Left ventricle myocardium inferior (tissue), 1 donor: ENCODE data around the gene HSPA12B. TPM values are rescaled to one million over a fixed set of nuclear protein-coding genes. Genes with fewer than 3 reads are reported as not detected.

Experiments
- DNase-seq: peaks from one replicate; pipeline ENCODE4 v3.0.0-alpha.2; 2020
- H3K27ac ChIP-seq: fragments of 200-600 bp; replicated peaks from 2 replicates; pipeline ENCODE4 v1.8.0; 2021
- H3K27me3 ChIP-seq: fragments of 200-600 bp; 2 replicates; pipeline ENCODE4 v1.8.0; 2021; ENCODE audit warnings: low read depth
- H3K36me3 ChIP-seq: fragments of 200-600 bp; 2 replicates; pipeline ENCODE4 v1.8.0; 2021
- H3K4me1 ChIP-seq: fragments of 200-600 bp; 2 replicates; pipeline ENCODE4 v1.8.0; 2021
- H3K4me3 ChIP-seq: fragments of 200-600 bp; 2 replicates; pipeline ENCODE4 v1.8.0; 2021; ENCODE audit warnings: mild to moderate bottlenecking, moderate library complexity
- H3K9me3 ChIP-seq: fragments of 200-600 bp; replicated peaks from 2 replicates; pipeline ENCODE4 v1.8.0; 2021
- intact Hi-C: fragments of 100-400 bp; cut with micrococcal nuclease; formaldehyde crosslinking; loops from one replicate; pipeline ENCODE4 v1.11.0; 2022
- total RNA-seq: library from RNA; stranded (reverse); fragmentation: NEBNext Ultra II Directional; extraction: Animal tissue kit (Norgen Biotek cat#: 25700); gene quantifications from one replicate; pipeline ENCODE4 v1.2.1, GENCODE V29; 2021
- TF ChIP-seq, protein P1 (sequence below): fragments of 200-600 bp; IDR thresholded peaks from 2 replicates; pipeline ENCODE4 v1.8.0; 2021; ENCODE audit warnings: antibody characterized with exemption, mild to moderate bottlenecking, borderline replicate concordance
- donor health status: DM: no; HTN: yes; CAD: no; lungs with severe emphysema.

Gene HSPA12B
- total RNA-seq, 1 donor from 2014 or later: 12.5 TPM

GRCh38 chr20:3751675-3752385 lies 19.3 kb downstream of the HSPA12B start:
- peak overlapping the region; percentile 59 for H3K4me3 ChIP-seq
- intact Hi-C loops: no loop called here
- peaks cover 32% of the 10 kb centered on the region for H3K27me3 ChIP-seq
- H3K27ac ChIP-seq: peak overlapping the region; percentile 61
- peak; percentile 70 for DNase-seq
- peaks cover 61% of the 10 kb centered on the region for H3K4me1 ChIP-seq
- TF ChIP-seq, protein P1, sequence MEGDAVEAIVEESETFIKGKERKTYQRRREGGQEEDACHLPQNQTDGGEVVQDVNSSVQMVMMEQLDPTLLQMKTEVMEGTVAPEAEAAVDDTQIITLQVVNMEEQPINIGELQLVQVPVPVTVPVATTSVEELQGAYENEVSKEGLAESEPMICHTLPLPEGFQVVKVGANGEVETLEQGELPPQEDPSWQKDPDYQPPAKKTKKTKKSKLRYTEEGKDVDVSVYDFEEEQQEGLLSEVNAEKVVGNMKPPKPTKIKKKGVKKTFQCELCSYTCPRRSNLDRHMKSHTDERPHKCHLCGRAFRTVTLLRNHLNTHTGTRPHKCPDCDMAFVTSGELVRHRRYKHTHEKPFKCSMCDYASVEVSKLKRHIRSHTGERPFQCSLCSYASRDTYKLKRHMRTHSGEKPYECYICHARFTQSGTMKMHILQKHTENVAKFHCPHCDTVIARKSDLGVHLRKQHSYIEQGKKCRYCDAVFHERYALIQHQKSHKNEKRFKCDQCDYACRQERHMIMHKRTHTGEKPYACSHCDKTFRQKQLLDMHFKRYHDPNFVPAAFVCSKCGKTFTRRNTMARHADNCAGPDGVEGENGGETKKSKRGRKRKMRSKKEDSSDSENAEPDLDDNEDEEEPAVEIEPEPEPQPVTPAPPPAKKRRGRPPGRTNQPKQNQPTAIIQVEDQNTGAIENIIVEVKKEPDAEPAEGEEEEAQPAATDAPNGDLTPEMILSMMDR: no peak
- no peaks in the 10 kb centered on the region for H3K9me3 ChIP-seq
- H3K36me3 ChIP-seq: peaks cover 42% of the 10 kb centered on the region

- peak overlapping the region; percentile 61 for H3K27ac ChIP-seq
- H3K4me1 ChIP-seq: peaks cover 61% of the 10 kb centered on the region
- peak overlapping the region; percentile 59 for H3K4me3 ChIP-seq
- no peaks in the 10 kb centered on the region for H3K9me3 ChIP-seq
- intact Hi-C loops: no loop called here
- H3K27me3 ChIP-seq: peaks cover 28% of the 10 kb centered on the region
- peaks cover 38% of the 10 kb centered on the region for H3K36me3 ChIP-seq
- DNase-seq: no peak
- TF ChIP-seq, protein P1: no peak
These were observed 19.9 kb downstream of the HSPA12B start for GRCh38 chr20:3752386-3752759.

GRCh38 chr20:3753098-3753497 lies 20.6 kb downstream of the HSPA12B start:
- peak overlapping the region; percentile 61 for H3K27ac ChIP-seq
- TF ChIP-seq, protein P1: peak; percentile 84
- no peak overlapping the region for H3K4me3 ChIP-seq
- H3K27me3 ChIP-seq: peaks cover 28% of the 10 kb centered on the region
- DNase-seq: no peak
- peaks cover 66% of the 10 kb centered on the region for H3K4me1 ChIP-seq
- H3K36me3 ChIP-seq: peaks cover 31% of the 10 kb centered on the region
- intact Hi-C loops: no loop called here
- H3K9me3 ChIP-seq: no peaks in the 10 kb centered on the region

- Histone ChIP-seq H3K27me3 (peaks cover 28% of the 10 kb centered on the region), H3K27ac (peak overlapping the region; percentile 61), H3K36me3 (peaks cover 27% of the 10 kb centered on the region), H3K4me1 (peaks cover 68% of the 10 kb centered on the region), H3K4me3 (no peak overlapping the region), H3K9me3 (no peaks in the 10 kb centered on the region)
- intact Hi-C loops: no loop called here
- TF ChIP-seq, protein P1: no peak
- DNase-seq: no peak
These were observed 21.2 kb downstream of the HSPA12B start for GRCh38 chr20:3753501-3754275.

DNA sequence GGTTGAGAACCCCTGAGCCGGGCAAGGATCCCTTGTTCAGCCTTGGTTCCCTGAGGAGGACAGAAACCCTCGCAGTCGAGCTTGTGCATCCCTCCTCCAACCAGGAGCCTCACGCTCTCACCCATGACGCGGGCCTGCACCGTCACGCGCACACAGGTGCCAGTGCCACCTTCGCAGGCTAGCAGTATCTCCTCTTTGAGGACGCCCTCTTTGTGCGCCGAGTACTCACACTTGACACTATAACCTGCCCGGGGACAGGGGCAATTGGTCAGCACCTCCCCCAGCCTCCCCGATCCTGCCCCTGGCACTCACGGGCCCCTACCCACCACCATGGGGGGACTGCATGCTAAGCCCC lies 21.8 kb downstream of the HSPA12B start:
- peak overlapping the region; percentile 61 for H3K27ac ChIP-seq

More for the DNA sequence above, 21.8 kb downstream of the HSPA12B start:
- DNase-seq: no peak
- intact Hi-C loops: no loop called here
- TF ChIP-seq, protein P1: no peak
- Histone ChIP-seq H3K4me1 (peaks cover 67% of the 10 kb centered on the region), H3K9me3 (no peaks in the 10 kb centered on the region), H3K27me3 (peaks cover 26% of the 10 kb centered on the region), H3K4me3 (no peak overlapping the region), H3K36me3 (peaks cover 24% of the 10 kb centered on the region)
